Measurements from ENCODE around the gene DNAAF2.

The DNAAF2 gene

DNA sequence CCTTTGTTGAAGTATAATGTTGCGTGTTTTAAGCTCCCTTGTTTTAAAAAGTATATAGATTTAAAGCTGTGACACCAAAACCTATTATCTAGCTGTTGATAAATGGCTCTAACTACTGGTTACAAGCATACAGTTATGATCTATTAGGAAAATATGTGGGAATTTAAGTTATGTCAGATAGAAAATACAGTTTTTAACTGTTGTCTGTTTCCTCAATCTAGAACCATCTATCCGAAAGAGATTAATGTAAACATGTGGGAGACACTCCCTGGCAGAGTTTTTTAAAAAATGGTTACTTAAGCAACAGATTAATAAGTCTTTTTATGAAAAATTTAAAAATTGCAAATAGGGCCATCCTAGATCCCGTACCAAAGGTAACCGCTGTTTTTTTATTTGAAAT is 22.8 kb downstream of the DNAAF2 start:
- H3K4me3 ChIP-seq (replicated peaks; ENCODE audit: low read depth, low read length): no peak overlapping the region
- no peak for DNase-seq (ENCODE audit: low read depth)
- TF ChIP-seq, protein P1, sequence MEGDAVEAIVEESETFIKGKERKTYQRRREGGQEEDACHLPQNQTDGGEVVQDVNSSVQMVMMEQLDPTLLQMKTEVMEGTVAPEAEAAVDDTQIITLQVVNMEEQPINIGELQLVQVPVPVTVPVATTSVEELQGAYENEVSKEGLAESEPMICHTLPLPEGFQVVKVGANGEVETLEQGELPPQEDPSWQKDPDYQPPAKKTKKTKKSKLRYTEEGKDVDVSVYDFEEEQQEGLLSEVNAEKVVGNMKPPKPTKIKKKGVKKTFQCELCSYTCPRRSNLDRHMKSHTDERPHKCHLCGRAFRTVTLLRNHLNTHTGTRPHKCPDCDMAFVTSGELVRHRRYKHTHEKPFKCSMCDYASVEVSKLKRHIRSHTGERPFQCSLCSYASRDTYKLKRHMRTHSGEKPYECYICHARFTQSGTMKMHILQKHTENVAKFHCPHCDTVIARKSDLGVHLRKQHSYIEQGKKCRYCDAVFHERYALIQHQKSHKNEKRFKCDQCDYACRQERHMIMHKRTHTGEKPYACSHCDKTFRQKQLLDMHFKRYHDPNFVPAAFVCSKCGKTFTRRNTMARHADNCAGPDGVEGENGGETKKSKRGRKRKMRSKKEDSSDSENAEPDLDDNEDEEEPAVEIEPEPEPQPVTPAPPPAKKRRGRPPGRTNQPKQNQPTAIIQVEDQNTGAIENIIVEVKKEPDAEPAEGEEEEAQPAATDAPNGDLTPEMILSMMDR (IDR thresholded peaks at IDR 0.05; ENCODE audit: low read length, missing control alignments): no peak

DNA sequence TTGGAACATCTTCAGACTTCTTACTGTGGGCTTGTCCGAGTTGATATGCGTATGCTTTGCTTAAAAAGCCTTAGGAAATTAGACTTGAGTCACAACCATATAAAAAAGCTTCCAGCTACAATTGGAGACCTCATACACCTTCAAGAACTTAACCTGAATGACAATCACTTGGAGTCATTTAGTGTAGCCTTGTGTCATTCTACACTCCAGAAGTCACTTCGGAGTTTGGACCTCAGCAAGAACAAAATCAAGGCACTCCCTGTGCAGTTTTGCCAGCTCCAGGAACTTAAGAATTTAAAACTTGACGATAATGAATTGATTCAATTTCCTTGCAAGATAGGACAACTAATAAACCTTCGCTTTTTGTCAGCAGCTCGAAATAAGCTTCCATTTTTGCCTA is 27.5 kb downstream of the DNAAF2 start:
- no peak for DNase-seq (ENCODE audit: low read depth)
- TF ChIP-seq, protein P1 (IDR thresholded peaks at IDR 0.05; ENCODE audit: low read length, missing control alignments): no peak
- H3K4me3 ChIP-seq (replicated peaks; ENCODE audit: low read depth, low read length): no peak overlapping the region

DNA sequence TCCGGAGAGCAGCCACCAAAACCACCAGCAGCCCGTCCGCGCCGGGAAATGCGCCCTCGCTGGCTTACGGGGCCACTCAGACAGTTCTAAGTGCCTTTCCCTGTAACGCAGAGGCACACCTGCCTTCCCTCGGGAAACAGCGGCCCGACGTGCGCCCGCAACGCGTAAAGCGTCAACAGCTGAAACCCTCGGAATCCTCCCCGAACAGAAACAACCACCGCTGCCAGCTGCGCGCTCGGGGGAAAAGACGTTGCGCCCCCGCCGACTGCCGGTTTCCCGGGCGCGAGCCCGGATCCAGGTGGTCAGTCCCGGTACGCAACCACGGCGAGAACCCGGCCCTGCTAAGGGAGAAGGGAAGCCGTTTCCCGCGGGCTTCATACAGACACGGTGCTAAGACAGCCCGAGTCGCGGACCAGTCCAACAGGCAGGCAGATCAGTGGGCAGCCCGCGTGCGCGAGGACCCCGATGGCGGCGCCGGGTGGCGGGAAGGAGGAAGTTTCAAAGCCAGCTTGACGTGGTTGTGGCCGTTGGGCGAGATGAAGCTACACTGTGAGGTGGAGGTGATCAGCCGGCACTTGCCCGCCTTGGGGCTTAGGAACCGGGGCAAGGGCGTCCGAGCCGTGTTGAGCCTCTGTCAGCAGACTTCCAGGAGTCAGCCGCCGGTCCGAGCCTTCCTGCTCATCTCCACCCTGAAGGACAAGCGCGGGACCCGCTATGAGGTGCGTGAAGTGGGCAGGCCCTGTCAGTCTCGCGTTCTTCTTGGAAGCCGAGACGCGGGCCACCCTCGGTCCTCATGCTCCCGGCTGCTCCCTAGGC is 36.4 kb downstream of the DNAAF2 start, which contains the start of gene LRR1:
TSS of gene LRR1 (plus strand) at position 456 of the 816 bp plus-strand sequence. CDS start at position 537, 81 bp downstream.
- H3K4me3 ChIP-seq (replicated peaks; ENCODE audit: low read depth, low read length): peak within 1 kb of the TSS; percentile 93
- TF ChIP-seq, protein P1 (IDR thresholded peaks at IDR 0.05; ENCODE audit: low read length, missing control alignments): no peak
- DNase-seq (ENCODE audit: low read depth): peak; percentile 81

DNA sequence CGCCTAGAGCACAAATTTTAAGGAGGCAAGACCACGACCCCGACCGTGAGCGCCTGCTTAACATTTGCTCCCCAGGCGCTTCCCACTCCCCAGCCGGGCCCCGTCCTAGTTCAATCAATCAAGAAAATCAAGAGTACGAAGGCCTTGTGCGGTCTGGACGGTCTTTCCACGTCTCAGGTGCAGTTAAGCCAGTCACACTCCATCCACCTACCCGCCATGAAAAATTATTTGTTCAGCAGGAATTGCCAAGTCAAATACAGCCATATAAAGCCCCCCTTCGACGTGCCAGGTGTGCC is 36.9 kb downstream of the DNAAF2 start:
- TF ChIP-seq, protein P1 (IDR thresholded peaks at IDR 0.05; ENCODE audit: low read length, missing control alignments): no peak
- DNase-seq (ENCODE audit: low read depth): no peak
- H3K4me3 ChIP-seq (replicated peaks; ENCODE audit: low read depth, low read length): peak overlapping the region; percentile 93

DNA sequence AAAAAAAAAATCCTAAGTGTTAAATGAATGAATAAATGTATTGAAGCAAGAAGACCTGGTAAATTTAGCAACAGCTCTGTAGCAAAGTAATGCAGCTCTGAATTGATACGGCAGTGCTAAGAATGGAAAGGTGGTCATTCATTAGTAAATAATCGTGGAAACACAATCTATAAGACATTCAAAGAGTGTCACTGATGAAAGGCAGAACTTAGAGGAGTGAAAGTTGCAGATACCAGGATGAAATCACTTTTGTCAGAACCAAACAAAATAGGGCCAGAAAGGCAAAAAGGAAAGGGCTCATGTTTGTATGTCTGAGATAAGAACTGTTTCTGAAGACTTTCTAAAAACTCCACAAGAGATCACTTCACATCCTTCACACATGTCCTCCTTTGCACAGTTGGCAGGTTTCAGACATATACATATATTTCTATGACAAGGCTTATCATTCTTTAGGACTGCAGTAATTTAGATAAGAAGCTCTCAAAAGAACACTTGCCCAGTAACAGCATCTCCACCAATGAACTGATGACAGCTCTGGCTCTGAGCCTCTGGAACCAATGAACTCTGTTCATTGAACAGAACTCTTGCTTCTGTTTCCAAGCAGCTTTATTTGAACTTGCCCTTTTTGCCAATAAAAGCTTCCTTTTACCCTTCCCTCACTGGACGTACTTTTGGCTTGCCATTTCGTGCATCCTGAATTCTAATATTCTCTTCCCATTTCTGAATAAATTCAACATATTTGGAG is 40.5 kb downstream of the DNAAF2 start:
- TF ChIP-seq, protein P1 (IDR thresholded peaks at IDR 0.05; ENCODE audit: low read length, missing control alignments): no peak
- peak; percentile 75 for DNase-seq (ENCODE audit: low read depth)

DNA sequence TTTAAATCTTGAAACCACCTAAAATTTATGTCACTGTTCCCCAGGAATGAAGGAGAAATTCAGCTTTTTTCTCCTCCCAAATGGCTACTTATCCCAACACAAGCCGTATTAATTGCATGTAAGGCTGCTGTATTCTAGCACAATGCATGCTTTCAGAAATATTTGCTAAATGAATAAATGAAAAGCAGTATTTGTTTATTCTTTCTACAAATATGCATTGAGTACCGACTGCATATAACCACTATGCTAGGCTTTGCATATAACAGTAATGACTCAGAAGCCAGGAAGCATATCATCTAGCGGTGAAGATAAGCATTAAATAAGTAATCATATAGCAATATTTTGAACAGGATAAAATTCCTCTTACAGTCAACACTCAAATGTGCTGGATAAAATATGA is 42.0 kb downstream of the DNAAF2 start:
- TF ChIP-seq, protein P1 (IDR thresholded peaks at IDR 0.05; ENCODE audit: low read length, missing control alignments): peak; percentile 0
- DNase-seq (ENCODE audit: low read depth): peak; percentile 50
- no peak overlapping the region for H3K4me3 ChIP-seq (replicated peaks; ENCODE audit: low read depth, low read length)

More for the DNA sequence above, 40.5 kb downstream of the DNAAF2 start:
- H3K4me3 ChIP-seq (replicated peaks; ENCODE audit: low read depth, low read length): no peak overlapping the region

Data from fibroblast of pulmonary artery (primary cell).